Ramos (cell line): ENCODE measurements around the gene SLC25A29.
"Not testable (repeated sequence)": the region's sequence is repeated elsewhere in the genome, so short reads cannot be mapped to it uniquely, and the experiment has no call there.

Experiments
- in situ Hi-C: fragments of 300-500 bp; cut with MboI; formaldehyde crosslinking; loops from one replicate; pipeline ENCODE4 v1.14.3; 2022; ENCODE audit warnings: low sequenced_read_pairs; ENCODE audit not compliant: unreplicated experiment

The SLC25A29 gene, protein sequence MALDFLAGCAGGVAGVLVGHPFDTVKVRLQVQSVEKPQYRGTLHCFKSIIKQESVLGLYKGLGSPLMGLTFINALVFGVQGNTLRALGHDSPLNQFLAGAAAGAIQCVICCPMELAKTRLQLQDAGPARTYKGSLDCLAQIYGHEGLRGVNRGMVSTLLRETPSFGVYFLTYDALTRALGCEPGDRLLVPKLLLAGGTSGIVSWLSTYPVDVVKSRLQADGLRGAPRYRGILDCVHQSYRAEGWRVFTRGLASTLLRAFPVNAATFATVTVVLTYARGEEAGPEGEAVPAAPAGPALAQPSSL

DNA sequence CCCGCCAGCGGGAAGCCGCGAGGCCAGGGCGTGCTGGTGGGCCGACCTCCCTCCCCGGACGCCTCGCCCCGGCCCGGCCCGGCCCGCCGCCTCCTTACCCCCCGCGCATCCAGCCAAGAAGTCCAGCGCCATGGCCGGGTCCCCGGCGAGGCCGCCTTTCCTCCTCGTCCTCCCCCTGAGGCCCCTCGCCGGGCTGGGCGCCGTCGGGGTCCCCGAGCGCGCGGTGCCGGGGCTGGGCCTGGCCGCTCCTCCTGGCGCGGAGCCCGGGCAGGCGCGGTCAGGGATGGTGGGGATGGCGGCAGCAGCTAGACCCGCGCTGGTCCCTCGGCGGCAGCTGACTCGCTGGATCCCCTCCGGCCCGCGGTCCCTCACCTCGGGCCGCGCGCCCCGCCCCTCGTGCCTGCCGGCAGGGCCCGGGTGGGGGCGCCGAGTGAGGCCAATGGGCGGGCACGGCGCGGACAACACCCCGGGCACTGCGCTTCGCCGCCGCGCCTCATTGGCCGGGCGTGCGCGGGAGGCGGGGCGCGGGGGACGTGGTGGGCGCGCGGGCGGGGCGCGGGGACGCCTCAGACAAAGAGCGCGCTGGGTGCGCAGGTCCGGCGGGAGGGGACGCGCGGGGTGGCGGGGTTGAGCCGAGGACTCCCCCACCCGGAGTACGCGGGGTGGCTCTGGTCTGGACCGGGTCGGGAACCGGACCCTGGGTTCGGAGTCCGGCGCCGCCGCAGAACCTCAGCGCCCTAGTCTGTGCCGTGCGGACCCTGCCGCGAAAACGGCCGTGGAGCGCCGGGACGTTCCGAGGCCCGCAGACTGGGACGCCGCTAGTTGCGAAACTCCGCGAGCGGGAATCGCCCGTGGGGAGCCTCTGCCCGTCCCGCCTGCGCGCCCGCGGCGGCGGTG is at the start of gene SLC25A29:
TSS of gene SLC25A29 (minus strand) at position 344 of the 897 bp plus-strand sequence. CDS start at position 132, 212 bp downstream.
- in situ Hi-C loops: no loop called here

DNA sequence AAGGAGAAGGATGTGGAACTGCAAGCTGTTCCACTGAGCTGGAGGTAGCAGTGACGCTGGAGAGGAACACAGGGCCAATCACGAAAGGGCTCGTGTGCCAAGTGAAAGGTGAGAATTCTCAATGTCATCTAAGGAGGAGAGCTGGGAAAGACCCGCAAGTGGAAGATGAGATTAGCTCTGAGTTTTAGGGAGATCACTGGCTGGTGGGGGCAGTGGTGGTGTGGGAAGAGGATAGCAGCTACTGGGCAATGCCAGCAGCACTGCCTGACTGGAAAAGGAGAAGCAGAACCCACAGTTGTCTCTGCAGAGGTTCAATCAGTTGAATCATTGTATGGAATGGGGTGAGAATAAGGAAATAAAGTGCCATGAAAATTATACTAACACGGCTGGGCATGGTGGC is 44.7 kb upstream of the SLC25A29 start:
- in situ Hi-C loops: no loop called here

DNA sequence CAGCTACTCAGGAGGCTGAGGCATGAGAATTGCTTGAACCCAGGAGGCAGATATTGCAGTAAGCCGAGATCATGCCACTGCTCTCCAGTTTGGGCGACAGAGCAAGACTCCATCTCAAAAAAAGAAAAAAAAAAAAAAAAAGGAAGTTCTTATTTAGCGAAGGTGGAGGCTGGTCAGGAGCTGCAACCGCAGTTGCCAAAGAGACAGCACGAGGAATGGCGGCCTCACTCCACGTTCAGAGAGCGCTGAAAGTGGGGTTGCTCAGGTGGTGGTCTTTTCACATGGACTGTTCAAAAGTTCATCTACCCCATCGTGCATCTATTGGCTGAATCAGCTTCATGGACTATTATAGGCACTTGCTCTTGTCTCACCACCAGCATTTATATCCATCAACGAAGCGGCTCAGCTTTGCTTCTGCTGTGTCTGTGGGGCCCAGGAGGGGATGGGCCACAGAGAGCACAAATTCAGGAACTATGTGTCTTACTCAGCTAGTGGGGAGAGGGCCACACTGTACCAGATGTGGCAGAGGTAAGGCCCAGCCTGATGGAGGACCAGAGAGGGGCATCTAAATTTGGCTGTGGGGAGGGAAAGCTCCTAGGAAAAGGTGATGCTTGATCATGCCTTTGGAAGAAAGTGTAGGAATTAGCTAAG is 44.2 kb upstream of the SLC25A29 start:
- in situ Hi-C loops: no loop called here

DNA sequence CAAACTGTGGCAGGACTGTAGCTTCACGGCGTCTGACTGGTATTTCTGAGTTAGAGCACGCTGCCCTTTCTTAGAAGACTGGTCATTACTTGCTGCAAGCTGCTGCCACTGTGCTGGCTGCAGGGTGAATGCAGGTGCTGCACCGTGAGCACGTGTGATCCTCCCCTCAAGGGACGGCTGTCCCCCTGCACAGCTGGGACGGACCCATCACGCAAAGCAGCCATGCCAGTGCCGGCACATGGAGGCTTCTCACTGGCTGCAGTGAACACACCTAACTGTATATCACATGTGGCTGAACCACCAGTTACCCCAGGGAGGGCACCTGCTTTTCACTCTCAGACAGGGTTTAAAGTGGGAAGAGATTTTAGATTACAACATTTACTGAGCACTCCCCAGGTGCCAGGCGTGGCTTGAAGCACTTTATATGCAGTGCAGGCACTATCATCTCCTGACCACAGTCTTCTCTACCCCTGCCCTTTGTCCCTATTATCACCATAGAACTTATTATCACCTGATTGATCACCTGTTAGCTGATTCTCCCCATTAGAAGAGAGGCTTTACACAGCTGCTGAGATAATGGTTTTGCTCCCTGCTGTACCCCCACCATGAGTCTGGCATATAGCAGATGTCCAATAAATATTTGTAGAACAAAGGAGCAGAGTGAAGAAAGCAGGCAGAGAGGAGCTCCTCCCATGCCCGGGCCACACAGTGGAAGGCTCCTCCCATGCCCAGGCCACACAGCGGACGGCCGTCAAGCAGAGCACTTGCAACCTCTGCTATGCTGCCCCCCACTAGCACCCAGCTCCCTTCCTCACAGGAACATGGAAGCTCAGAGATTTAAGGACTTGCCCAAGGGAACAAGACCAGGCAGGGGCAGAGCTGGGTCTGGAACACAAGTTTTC is 42.8 kb upstream of the SLC25A29 start:
- in situ Hi-C loops: no loop called here

DNA sequence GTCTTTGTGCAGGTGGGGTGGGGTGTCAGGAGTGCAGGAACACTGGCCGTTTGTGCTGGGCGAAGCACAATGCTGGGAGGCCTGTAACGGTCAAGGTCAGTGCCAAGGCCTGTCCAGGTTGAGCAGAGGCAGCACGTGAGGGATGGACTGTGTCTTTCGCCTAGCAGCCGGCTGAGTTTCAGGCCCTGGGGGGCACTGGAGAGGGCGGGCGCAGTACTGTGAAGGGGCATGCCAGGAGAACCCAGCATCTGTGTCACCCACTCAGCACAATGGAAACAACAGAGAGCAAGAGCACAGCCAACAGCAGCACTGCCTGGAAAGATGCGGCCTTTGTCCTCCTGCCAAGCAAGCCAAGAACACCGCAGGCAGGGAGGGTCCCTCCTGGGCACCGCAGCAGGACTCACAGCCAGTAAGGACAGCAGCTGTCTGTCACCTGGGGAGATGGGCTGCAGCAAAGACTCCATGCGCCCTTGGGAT is 42.0 kb upstream of the SLC25A29 start:
- in situ Hi-C loops: no loop called here

DNA sequence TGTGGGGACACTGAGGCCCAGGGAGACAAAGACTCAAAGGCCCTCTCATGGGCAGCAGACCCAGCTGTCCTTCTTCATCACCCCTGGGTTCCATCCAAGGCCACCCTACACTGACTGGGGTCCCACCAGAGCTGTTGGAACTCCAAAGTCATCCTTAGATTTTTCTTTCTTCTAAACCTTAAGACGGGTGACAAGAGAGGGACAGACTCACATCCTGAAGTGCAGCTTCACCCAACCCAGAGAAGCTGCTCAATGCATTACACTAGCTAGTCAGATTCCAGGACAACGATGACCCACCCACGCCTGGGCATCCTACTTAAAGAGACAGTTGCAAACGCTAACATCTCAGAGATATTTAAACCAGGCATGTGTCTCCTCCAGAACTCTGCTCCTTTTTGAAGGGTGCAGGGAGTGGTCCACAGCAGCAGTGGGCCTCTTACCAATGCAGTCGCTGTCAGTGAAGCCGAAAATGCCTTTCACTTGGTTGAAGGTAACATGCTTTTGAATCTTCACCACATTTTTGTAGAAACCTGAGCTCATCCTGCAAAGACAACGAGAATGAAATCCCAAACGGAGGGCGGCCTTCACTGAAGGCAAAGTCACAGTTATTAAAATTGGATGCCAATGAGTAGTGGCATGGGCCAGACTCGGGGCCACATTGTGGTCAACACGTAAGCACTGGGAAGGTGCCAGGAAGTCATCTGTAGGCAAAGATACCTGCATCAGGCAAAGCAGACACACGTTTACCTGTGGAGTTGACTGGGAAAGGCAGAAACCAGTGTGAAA is 40.3 kb upstream of the SLC25A29 start:
- in situ Hi-C loops: no loop called here

DNA sequence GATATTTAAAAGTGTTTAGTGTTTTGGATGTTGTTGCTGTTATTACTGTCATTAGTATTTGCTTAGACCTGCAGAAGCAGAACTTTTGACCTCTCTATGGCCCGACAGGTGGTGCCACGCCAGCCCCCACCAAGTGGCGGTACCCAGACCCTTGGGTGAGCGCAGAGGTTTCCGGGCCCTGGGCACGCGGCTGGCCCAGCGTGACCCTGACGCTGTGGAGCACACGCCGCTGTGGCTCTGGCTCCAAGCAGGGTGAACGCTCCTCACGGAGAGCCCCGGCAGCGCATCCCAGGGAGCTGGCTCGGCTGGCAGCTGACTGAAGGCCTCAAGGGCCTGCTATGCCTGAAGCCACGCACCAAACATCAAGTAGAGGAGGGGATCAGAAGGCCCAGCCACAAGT is 39.5 kb upstream of the SLC25A29 start:
- in situ Hi-C loops: no loop called here

DNA sequence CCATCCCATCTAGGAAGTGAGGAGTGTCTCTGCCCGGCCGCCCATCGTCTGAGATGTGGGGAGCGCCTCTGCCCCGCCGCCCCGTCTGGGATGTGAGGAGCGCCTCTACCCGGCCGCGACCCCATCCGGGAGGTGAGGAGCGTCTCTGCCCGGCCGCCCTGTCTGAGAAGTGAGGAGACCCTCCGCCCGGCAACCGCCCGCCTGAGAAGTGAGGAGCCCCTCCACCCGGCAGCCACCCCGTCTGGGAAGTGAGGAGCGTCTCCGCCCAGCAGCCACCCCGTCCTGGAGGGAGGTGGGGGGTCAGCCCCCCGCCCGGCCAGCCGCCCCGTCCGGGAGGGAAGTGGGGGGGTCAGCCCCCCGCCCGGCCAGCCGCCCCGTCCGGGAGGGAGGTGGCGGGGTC is 38.4 kb upstream of the SLC25A29 start:
- in situ Hi-C loops: not testable (repeated sequence)

DNA sequence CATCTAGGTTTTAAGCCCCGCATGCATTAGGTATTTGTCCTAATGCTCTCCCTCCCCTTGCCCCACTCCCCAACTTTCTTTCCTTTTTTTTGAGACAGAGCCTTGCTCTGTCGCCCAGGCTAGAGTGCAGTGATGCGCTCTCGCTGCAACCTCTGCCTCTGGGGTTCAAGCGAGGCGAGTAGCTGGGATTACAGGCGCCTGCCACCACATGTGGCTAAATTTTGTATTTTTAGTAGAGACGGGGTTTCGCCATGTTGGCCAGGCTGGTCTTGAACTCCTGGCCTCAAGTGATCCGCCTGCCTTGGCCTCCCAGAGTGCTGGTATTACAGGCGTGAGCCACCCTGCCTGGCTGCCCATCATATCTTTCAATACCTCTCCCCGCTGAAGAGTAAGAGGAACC is 36.6 kb upstream of the SLC25A29 start:
- in situ Hi-C loops: not testable (repeated sequence)

DNA sequence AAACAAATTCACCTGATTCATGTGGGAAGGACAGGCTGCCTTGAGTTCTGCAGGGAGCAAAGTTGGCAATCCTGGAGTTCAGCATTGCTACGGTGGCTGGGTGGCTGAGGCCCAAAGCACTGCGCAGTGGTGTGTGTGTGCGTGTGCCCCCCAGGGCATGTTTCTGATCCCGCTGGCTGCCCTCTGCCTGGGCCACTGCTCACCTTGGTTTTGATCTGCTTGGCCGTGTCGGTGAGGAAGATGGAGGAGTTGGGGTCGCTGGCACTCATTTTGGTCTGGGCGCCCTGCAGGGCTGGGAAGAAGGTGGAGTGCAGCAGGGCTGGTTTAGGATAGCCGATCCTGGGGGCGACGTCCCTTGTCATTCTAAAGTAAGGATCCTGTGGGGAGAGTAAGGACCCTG is 36.0 kb upstream of the SLC25A29 start:
- in situ Hi-C loops: no loop called here

DNA sequence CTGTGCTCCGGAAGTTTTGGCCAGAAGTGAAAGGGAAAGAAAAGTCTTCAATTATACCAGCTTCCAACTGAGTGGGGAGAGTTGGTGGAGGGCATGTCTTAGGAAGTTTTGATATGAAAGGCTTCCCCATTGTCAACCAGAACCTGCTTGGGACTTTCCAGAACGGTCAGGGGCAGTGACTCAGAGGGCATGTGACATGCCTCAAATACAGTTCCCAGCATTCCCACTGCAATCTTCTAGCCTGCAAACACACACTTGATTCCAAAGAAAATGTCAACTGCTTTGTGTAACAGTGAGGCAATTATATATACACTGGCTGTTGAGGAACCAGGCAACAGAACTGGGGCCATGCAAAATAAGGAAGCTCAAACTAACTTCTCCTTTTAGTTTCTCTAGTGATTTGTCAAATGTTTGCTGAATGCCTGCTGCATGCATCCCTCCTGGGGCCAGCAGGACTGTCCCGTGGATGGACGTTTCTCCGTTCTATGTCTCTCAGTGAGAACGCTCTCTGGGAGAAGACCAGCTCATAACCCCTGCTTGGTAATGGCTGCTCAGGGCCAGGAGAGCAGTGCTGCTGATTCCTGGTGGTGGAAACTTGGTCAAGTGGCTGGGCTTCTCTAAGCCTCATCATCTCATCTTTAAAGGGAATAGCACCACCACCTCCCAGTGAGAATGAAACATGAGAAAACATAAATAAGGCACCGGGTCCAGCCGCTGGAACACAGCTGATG is 35.2 kb upstream of the SLC25A29 start:
- in situ Hi-C loops: no loop called here

DNA sequence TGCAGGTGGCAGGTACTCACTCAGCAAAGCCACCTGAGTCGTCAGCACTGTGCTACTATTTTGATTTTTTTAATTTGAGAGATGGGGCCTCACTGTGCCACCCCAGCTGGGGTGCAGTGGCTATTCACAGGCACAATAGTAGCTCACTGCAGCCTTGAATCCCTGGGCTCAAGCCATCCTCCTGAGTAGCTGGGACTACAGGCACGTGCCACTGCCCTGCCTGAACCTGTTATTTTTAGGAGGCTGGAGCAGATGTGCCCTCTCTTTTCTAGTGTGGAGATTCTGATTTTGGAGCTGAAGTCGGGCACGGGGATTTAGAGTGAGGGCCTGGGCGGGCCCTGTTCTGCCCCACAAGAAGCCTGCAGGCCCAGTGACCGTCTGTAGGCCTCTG is 34.2 kb upstream of the SLC25A29 start:
- in situ Hi-C loops: no loop called here

DNA sequence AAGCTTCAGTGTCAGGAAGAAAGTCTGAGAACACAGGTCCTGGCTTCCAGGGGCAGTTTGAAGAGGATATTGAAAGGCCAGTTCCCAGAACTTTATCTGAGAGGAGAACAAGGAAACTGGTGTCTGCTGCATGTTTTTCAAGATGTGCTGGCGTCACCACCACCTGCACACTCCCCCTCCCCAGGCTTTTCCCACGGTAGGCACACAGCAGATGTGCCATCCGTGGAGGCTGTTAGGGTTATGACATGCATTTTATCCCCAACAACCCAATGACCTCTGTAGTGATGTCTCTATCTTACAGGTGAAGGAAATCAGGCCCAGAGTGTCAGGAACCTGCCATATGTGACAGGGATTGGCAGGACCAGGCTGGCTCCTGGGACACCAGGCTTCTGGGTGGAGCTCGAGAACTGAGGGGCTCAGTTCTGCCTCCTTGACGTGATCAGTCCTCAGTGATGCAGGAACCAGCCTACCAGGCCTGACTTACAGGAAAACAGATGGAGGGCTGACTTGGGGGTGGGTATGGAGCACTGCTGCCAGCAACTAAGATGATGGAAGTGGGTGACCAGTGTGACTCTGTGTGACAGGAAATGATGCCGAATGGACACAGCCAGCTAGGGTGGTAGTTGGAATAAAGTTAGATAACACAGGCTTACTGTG is 33.6 kb upstream of the SLC25A29 start:
- in situ Hi-C loops: no loop called here

DNA sequence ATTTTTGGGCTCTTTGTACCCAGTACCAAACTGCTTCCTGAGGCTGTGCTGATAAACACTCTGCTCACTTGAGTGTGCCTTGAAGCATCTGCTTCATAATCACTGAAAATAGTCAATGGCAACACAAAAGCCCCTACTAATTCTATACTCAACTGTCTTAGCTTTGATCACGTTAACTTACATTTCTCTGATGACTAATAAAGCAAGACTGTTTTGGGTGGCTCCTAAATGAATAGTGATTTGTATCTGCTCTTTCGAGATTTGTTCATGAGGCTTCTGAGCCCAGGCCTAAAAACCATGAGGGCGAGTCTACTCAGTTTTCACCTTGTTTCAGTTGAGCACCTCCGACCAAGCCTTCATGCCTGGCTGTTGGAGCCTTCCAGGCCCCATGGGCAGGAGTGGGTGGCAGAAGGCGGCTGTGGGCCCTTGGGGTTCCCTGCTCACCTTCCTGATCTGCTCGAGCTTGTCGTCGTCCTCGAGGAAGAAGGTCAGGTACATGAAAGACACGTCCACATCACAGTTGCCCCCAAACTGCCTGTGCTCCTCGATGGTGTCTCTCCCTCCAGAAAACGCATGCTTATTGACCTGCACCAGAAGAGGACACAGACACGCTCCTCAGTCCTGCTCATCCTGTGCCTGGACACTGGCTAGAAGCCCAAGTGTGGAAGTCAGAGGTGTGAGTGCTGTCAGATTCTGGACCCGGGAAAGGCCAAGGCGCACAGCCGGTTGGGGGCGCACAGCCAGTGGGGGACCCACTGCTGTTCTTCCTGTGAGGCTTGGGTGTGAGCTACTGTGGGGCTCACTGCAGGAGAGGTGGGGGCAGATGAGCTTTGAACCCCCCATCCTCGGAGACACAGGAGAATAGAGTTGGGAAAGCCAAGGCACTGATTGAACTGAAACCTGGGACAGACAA is 30.6 kb upstream of the SLC25A29 start:
- in situ Hi-C loops: no loop called here

DNA sequence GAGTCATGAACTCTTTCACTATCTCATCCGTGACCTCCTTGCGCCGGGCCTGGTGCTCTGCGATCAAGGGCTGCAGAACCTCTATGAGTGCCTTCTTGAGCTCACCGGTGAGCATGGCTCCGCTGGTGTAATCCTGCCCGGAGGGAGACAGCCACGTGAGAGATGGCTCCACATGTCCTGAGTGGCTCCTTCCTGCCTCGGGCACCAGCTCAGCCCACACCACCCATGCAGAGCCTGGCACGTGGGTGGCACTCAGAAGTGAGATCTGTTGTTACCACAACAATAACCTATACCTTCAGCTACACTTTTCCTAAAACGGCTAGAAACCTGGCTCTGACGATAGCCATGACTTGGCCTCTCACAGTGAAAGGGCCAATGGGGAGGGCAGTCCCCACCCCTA is 28.7 kb upstream of the SLC25A29 start:
- in situ Hi-C loops: no loop called here

DNA sequence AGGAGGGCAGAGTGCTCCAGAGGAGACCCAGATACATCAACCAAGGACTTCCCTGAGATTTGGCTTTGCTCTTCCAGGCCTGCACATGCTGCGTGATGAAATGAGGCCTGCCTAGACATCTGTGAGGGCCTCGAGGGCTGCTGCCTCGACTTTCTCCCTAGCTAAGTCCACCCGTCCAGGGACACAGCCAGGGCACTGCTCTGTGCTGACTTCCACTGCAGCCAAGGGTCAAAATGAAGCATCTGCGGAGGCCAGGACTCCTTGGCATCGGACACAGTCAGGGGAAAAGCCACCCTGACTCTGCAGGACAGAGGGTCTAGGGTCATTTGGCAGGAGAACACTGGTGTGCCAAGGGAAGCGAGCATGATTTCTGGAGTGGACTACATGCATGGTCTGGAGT is 27.6 kb upstream of the SLC25A29 start:
- in situ Hi-C loops: no loop called here

DNA sequence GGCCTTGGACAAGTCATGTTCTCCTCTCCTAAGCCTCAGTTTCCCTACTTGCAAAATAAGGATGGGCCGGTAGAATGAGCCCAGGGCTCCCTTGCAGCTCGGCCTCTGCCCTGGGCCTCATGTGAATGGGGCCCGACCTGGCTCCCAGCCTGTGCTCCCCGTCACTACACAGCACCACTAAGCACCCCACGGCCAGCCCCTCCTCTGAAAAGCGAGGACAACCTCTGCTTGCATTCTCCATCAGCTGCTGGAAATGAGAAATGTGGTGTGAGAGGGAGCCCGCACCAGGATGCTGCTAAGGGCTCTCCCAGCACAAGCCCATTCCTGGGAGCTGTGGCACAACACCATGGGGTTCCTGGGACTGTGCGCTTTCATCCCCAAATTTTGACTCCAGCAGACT is 27.1 kb upstream of the SLC25A29 start:
- in situ Hi-C loops: no loop called here
